ENCODE results near the gene PTRH2. TPM values are rescaled to one million over a fixed set of nuclear protein-coding genes. Genes with fewer than 3 reads are reported as not detected.

PTRH2 gene
- total RNA-seq, 2 experiments from 2014 or later, result 41.7 to 54.7 TPM

DNA sequence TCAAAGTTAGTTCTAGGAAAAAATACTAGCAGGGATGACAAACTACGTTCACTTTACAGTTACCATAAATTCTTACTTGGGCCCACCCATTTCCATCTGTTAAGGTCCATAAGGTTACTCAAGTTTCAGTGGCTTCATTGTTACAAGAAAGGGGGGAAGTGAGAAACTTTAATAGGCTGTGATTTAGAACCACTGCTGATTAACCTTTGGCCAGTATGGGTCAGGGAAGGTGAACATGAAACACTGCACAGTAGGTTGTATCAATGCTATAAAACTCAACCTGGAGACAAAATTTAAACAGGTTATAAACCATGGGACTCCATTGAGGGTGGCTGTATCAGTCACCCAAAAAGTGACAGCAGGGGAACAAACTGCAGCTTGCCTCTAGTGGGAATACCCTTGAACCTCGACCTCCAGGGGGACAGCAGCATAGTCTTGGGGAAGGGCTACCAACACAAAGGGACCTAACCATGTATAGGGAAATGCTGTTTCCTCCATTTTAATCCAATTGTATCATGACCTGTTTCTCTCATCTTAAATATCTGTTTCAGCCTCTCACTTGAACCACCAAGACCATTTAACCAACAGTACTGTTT lies 10.4 kb downstream of the PTRH2 start:
- H3K27ac Mint-ChIP-seq, result peak overlapping the region; percentile 72
- ATAC-seq (peak; percentile 16), DNase-seq (no peak)
- peaks cover 50% of the 10 kb centered on the region for H3K4me1 Mint-ChIP-seq
- intact Hi-C loops (cut with DNase I, micrococcal nuclease), result no loop called here
- CTCF ChIA-PET, result interaction anchor here (0.7 kb wide), 1 partner anchor 55 kb away, joined by 3 read pairs; no protein-coding TSS in a partner anchor
- no peaks in the 10 kb centered on the region for H3K27me3 Mint-ChIP-seq
- no peak overlapping the region for H3K4me3 Mint-ChIP-seq
- H3K9me3 Mint-ChIP-seq (ENCODE audit: low read depth), result no peaks in the 10 kb centered on the region
- H3K36me3 Mint-ChIP-seq (ENCODE audit: low read depth), result peaks cover 69% of the 10 kb centered on the region
- POLR2A ChIA-PET, result no interaction called here

DNA sequence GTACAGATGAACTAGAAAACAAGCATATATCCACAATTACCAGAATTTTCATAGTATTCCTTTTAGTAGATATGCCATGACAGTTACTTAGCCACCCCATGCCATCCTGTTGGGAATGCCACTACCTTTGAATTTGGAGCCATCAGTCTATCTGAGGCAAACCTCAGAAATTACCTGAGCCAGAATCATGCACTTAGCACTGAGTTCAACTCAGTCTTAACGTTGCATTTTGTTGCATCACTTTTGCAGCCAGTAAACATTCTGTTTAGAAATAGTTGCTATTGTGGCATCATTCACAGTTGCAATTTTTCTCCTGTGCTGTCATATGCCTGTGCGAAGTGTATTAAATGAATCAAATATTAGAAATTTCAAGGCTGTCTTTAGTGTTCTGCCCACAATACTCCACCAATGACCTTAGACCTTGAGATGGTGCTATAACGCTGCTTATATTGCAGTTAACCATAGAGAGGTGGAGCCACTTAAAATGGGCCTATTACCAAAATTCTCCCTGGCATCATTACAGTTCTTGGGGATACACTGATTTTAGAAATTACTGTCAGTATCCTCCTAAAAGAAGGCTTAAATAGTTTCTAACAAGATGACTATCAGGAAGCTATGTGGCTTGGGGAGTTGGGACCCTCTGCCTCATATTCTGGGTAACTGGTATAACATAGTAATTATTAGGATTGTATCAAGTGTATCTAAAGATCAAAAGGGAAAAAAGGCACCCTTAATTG lies 11.1 kb downstream of the PTRH2 start:
- Mint-ChIP-seq H3K4me1 (peaks cover 45% of the 10 kb centered on the region), H3K27ac (peak overlapping the region; percentile 72), H3K36me3 (ENCODE audit: low read depth) (peaks cover 72% of the 10 kb centered on the region), H3K9me3 (ENCODE audit: low read depth) (no peaks in the 10 kb centered on the region), H3K4me3 (no peak overlapping the region), H3K27me3 (no peaks in the 10 kb centered on the region)
- POLR2A ChIA-PET, result no interaction called here
- ATAC-seq (no peak), DNase-seq (no peak)
- CTCF ChIA-PET, result no interaction called here
- intact Hi-C loops (cut with DNase I, micrococcal nuclease), result no loop called here

DNA sequence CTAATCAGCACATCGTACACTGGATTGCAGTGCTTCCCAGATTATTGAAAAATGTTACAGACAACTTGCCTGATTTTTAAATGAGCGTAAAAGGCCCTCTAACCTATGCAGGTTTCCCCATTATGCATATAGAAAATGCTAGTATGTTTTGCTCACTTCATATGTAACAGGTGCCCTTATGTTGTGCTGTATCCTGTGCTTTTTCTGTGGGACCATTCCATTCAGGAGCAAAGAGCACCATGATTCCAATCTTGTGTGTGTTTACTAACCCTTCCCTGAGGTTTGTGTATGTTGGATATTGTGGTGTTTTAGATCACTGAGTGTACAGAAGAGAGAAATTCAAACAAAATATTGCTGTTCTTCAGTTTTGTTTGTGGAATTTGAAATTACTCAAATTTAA lies 12.9 kb downstream of the PTRH2 start:
- Mint-ChIP-seq H3K4me1 (peaks cover 27% of the 10 kb centered on the region), H3K36me3 (ENCODE audit: low read depth) (peaks cover 66% of the 10 kb centered on the region), H3K27me3 (no peaks in the 10 kb centered on the region), H3K27ac (peak overlapping the region; percentile 59), H3K4me3 (no peak overlapping the region), H3K9me3 (ENCODE audit: low read depth) (no peaks in the 10 kb centered on the region)
- CTCF ChIA-PET, result no interaction called here
- DNase-seq (no peak), ATAC-seq (no peak)
- POLR2A ChIA-PET, result no interaction called here
- intact Hi-C loops (cut with DNase I, micrococcal nuclease), result no loop called here

DNA sequence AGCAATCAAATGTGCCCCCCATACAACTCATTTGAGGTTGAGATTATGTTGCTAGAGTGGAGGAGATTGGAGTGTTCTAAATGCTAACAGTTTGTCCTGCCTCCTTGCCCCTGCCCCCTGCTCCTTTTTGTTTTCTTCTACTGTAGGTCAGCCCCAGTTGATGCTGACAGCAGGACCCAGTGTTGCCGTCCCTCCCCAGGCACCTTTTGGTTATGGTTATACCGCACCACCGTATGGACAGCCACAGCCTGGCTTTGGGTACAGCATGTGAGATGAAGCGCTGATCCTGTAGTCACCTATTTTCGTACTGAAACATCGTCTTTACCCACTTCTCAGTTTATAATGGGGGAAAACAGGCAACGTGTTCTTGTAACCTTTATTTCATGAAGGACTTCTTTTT lies 13.6 kb downstream of the PTRH2 start:
- Mint-ChIP-seq H3K27ac (peak overlapping the region; percentile 1), H3K9me3 (ENCODE audit: low read depth) (no peaks in the 10 kb centered on the region), H3K27me3 (no peaks in the 10 kb centered on the region), H3K36me3 (ENCODE audit: low read depth) (peaks cover 58% of the 10 kb centered on the region), H3K4me1 (peaks cover 20% of the 10 kb centered on the region), H3K4me3 (no peak overlapping the region)
- CTCF ChIA-PET, result no interaction called here
- POLR2A ChIA-PET, result no interaction called here
- ATAC-seq, result no peak
- intact Hi-C loops (cut with DNase I, micrococcal nuclease), result no loop called here
- DNase-seq, result no peak

DNA sequence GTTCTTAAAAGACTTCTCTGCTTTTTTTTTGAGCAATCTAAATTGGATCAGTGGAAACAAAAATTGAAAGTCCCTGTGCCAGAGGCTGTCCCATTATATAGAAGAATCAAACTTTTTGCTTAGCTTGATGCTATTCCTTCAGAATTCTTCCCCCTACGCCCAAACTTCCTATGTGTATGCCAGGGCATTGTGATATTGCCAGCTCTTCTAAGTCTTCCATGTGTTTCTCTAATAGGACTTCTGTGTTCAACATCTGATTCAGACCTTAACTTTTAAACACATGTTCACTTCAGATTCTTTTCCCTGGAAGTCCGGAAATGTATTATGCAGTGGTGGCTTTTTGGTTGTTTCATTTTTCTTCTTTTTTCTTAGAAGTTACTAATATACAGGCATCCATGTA lies 18.7 kb downstream of the PTRH2 start:
- peak overlapping the region; percentile 61 for H3K27ac Mint-ChIP-seq
- no peak overlapping the region for H3K4me3 Mint-ChIP-seq
- no peaks in the 10 kb centered on the region for H3K9me3 Mint-ChIP-seq (ENCODE audit: low read depth)
- peaks cover 17% of the 10 kb centered on the region for H3K4me1 Mint-ChIP-seq
- ChIA-PET CTCF (interaction anchor here (2.4 kb wide), 1 partner anchor 14 kb away, joined by 9 read pairs; no protein-coding TSS in a partner anchor), POLR2A (no interaction called here)
- ATAC-seq (no peak), DNase-seq (no peak)
- intact Hi-C loops (cut with DNase I, micrococcal nuclease), result no loop called here
- no peaks in the 10 kb centered on the region for H3K27me3 Mint-ChIP-seq
- peaks cover 50% of the 10 kb centered on the region for H3K36me3 Mint-ChIP-seq (ENCODE audit: low read depth)

DNA sequence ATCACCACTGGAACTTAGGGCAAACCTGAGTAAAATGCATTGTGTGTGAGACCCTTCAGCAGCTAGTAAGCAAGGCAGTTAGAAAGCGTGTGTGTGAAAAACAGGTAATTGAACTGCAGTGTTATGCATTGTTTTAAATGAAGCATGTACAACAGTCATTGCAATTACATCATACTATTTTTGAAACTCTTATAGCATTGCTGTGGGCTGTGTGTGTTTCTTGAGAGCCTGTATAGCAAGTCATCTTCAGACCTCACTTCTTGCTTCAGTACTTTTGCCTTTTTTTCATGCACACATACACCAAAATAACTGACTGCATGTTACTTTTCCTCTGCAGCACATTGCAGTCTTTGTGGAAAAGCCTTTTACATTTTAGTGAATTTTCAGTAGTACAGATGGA lies 19.2 kb downstream of the PTRH2 start:
- no peak overlapping the region for H3K4me3 Mint-ChIP-seq
- ATAC-seq, result peak; percentile 76
- intact Hi-C loops (cut with DNase I, micrococcal nuclease), result no loop called here
- CTCF ChIA-PET, result interaction anchor here (0.5 to 2.4 kb wide), 3 partner anchors 14 to 349 kb away, joined by 3 to 9 read pairs (median 3); no protein-coding TSS in a partner anchor
- peaks cover 20% of the 10 kb centered on the region for H3K4me1 Mint-ChIP-seq
- POLR2A ChIA-PET, result no interaction called here
- no peaks in the 10 kb centered on the region for H3K27me3 Mint-ChIP-seq
- H3K27ac Mint-ChIP-seq, result peak overlapping the region; percentile 83
- no peak for DNase-seq
- peaks cover 49% of the 10 kb centered on the region for H3K36me3 Mint-ChIP-seq (ENCODE audit: low read depth)
- H3K9me3 Mint-ChIP-seq (ENCODE audit: low read depth), result no peaks in the 10 kb centered on the region

DNA sequence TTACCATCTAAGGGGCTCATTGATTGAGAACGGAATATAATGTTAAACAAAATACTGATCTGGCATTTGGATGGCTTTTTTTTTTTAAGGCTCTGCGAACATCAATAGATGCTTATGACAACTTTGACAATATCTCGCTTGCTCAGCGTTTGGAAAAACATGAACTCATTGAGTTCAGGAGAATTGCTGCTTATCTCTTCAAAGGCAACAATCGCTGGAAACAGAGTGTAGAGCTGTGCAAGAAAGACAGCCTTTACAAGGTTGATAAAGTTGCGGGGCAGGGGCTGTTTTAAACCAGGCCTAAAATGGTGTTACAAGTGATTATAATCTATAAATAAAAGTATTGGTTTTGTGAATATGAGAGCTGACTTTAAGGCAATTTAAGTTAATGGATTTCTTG lies 22.3 kb downstream of the PTRH2 start:
- DNase-seq (no peak), ATAC-seq (no peak)
- H3K4me1 Mint-ChIP-seq, result peaks cover 22% of the 10 kb centered on the region
- H3K27ac Mint-ChIP-seq, result no peak overlapping the region
- no peaks in the 10 kb centered on the region for H3K9me3 Mint-ChIP-seq (ENCODE audit: low read depth)
- H3K27me3 Mint-ChIP-seq, result no peaks in the 10 kb centered on the region
- CTCF ChIA-PET, result interaction anchor here (0.7 to 2.1 kb wide), 5 partner anchors 14 to 474 kb away, joined by 3 to 9 read pairs (median 4); no protein-coding TSS in a partner anchor
- peaks cover 48% of the 10 kb centered on the region for H3K36me3 Mint-ChIP-seq (ENCODE audit: low read depth)
- POLR2A ChIA-PET, result no interaction called here
- intact Hi-C loops (cut with DNase I, micrococcal nuclease), result no loop called here
- no peak overlapping the region for H3K4me3 Mint-ChIP-seq

DNA sequence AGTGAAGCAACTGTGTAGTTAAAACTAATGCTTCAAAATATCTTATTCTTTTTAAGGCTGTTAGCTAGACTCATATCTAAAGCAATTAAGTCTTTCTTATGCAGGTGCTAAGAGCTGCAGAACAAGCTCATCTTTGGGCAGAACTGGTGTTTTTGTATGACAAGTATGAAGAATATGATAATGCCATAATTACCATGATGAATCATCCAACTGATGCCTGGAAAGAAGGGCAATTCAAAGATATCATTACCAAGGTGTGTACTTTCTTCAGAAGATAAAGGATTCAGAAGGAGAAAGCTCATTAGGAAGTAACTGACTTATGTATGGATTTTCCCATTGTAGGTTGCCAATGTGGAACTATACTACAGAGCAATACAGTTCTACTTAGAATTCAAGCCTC lies 23.9 kb downstream of the PTRH2 start:
- Mint-ChIP-seq H3K27me3 (no peaks in the 10 kb centered on the region), H3K27ac (no peak overlapping the region), H3K9me3 (ENCODE audit: low read depth) (no peaks in the 10 kb centered on the region), H3K36me3 (ENCODE audit: low read depth) (peaks cover 60% of the 10 kb centered on the region), H3K4me1 (peaks cover 19% of the 10 kb centered on the region), H3K4me3 (no peak overlapping the region)
- intact Hi-C loops (cut with DNase I, micrococcal nuclease), result no loop called here
- DNase-seq, result no peak
- peak; percentile 39 for ATAC-seq
- CTCF ChIA-PET, result interaction anchor here (0.7 to 2.1 kb wide), 10 partner anchors 9 to 372 kb away, joined by 3 to 9 read pairs (median 4); partner anchors contain the start of genes PTRH2 and VMP1
- POLR2A ChIA-PET, result no interaction called here

DNA sequence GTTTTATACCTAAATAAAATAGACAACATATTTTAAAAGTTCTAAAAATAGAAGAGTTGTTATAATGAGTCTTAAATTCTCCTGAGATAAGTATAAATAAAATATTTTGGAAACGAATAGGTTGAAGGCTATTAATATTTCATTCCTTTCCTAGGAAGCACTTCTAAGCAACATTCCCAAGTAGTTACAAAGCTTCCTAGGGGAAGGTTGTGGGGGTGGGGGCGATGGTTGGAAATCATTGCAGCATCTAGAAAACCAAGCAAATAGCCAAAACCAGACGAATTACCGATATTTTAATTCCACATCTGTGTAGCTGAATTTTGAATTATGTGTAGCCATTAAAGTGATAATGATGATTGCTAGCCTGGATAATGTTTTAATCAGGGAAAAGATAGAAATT lies 26.9 kb downstream of the PTRH2 start:
- Mint-ChIP-seq H3K4me3 (no peak overlapping the region), H3K4me1 (peaks cover 5% of the 10 kb centered on the region), H3K9me3 (ENCODE audit: low read depth) (no peaks in the 10 kb centered on the region), H3K36me3 (ENCODE audit: low read depth) (peaks cover 65% of the 10 kb centered on the region), H3K27me3 (no peaks in the 10 kb centered on the region), H3K27ac (no peak overlapping the region)
- ChIA-PET POLR2A (interaction anchor here (0.6 kb wide), 1 partner anchor 172 kb away, joined by 4 read pairs; no protein-coding TSS in a partner anchor), CTCF (no interaction called here)
- DNase-seq, result no peak
- intact Hi-C loops (cut with DNase I, micrococcal nuclease), result no loop called here
- no peak for ATAC-seq

DNA sequence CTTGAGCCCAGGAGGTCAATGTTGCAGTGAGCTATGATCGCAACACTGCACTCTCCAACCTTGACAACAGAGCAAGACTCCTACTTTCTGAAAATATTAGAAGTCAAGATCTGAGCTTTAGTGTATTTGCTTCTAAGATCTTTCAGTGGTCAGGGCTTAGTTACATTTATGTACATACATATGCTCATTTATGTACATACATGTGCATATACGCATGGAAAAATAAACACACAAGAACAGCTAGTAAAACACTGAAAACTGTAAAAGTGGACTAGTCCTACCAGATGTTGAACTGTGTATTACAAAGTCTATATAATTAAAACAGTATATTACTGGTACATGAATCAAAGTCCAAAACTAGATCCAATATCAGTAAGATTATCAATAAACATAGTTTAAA lies 28.3 kb downstream of the PTRH2 start:
- Mint-ChIP-seq H3K36me3 (ENCODE audit: low read depth) (peaks cover 58% of the 10 kb centered on the region), H3K4me3 (no peak overlapping the region), H3K27me3 (no peaks in the 10 kb centered on the region), H3K9me3 (ENCODE audit: low read depth) (no peaks in the 10 kb centered on the region), H3K27ac (no peak overlapping the region), H3K4me1 (peaks cover 5% of the 10 kb centered on the region)
- no peak for DNase-seq
- ChIA-PET CTCF (interaction anchor here (1.0 kb wide), 1 partner anchor 357 kb away, joined by 3 read pairs; no protein-coding TSS in a partner anchor), POLR2A (no interaction called here)
- no peak for ATAC-seq
- intact Hi-C loops (cut with DNase I, micrococcal nuclease), result no loop called here

DNA sequence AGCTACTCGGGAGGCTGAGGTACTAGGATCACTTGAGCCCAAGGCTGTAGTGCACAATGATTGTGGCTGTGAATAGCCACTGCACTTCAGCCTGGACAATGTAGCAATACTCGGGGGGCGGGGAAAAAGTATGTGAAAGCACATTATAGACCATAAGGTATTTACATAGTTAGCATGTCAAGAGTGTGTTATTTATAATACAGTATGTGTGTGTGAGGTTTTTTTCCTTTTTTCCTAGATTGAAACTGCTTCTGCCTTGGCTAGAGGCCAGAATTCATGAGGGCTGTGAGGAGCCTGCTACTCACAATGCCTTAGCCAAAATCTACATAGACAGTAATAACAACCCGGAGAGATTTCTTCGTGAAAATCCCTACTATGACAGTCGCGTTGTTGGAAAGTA lies 30.5 kb downstream of the PTRH2 start:
- POLR2A ChIA-PET, result interaction anchor here (0.6 kb wide), 1 partner anchor 16 kb away, joined by 4 read pairs; no protein-coding TSS in a partner anchor
- no peak for ATAC-seq
- H3K4me1 Mint-ChIP-seq, result peaks cover under 1% of the 10 kb centered on the region
- no peaks in the 10 kb centered on the region for H3K27me3 Mint-ChIP-seq
- intact Hi-C loops (cut with DNase I, micrococcal nuclease), result no loop called here
- no peak overlapping the region for H3K4me3 Mint-ChIP-seq
- CTCF ChIA-PET, result no interaction called here
- no peak for DNase-seq
- H3K27ac Mint-ChIP-seq, result no peak overlapping the region
- peaks cover 49% of the 10 kb centered on the region for H3K36me3 Mint-ChIP-seq (ENCODE audit: low read depth)
- no peaks in the 10 kb centered on the region for H3K9me3 Mint-ChIP-seq (ENCODE audit: low read depth)

DNA sequence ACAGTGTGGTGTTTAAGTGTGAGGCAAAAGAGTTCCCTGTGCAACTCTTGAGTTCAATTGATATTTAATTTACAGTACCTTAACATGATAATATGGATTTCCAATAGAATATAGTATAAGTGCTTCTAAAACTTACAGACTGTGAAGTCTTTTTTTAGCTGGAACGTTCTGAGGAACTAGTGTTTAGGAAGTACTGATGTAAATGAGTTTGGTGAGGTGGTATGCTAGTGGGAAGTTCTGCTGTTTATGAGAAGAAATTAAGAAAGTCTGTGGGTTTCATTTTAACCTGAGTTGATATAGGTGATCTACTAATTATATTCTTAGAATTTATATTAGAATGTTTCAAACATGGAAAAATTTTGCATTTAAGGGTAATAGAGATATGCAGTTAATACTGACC lies 32.0 kb downstream of the PTRH2 start:
- peaks cover 13% of the 10 kb centered on the region for H3K4me1 Mint-ChIP-seq
- no peaks in the 10 kb centered on the region for H3K9me3 Mint-ChIP-seq (ENCODE audit: low read depth)
- no peak for ATAC-seq
- H3K27me3 Mint-ChIP-seq, result no peaks in the 10 kb centered on the region
- H3K27ac Mint-ChIP-seq, result no peak overlapping the region
- DNase-seq, result no peak
- POLR2A ChIA-PET, result no interaction called here
- no peak overlapping the region for H3K4me3 Mint-ChIP-seq
- CTCF ChIA-PET, result interaction anchor here (0.5 to 2.0 kb wide), 9 partner anchors 8 to 361 kb away, joined by 3 to 6 read pairs (median 3); partner anchors contain the start of gene CLTC
- intact Hi-C loops (cut with DNase I, micrococcal nuclease), result no loop called here
- H3K36me3 Mint-ChIP-seq (ENCODE audit: low read depth), result peaks cover 46% of the 10 kb centered on the region
